ENCODE measurements around the gene AKT2.
A peak's percentile ranks its signal among the peaks of the same experiment; 100 is the strongest.
"Not testable (repeated sequence)": the region's sequence is repeated elsewhere in the genome, so short reads cannot be mapped to it uniquely, and the experiment has no call there.

Gene AKT2

GRCh38 chr19:40284501-40285352 is at the start of gene AKT2:
AKT2 (minus strand) TSS chr19:40285345; CDS start chr19:40265267, 20,078 bp downstream.
- Mint-ChIP-seq H3K36me3 (ENCODE audit: insufficient read depth) (peaks cover 13% of the 10 kb centered on the region), H3K9me3 (no peaks in the 10 kb centered on the region), H3K27ac (ENCODE audit: low read depth) (peak within 1 kb of the TSS; percentile 91), H3K27me3 (no peaks in the 10 kb centered on the region), H3K4me1 (peaks cover 47% of the 10 kb centered on the region), H3K4me3 (peak within 1 kb of the TSS; percentile 83)
- DNase-seq (ENCODE audit: low spot score in 2 of 2) (peak; percentile 74 to 79), ATAC-seq (replicated peaks; ENCODE audit: extremely low read depth, poor library complexity, severe bottlenecking) (peak; percentile 55)

DNA sequence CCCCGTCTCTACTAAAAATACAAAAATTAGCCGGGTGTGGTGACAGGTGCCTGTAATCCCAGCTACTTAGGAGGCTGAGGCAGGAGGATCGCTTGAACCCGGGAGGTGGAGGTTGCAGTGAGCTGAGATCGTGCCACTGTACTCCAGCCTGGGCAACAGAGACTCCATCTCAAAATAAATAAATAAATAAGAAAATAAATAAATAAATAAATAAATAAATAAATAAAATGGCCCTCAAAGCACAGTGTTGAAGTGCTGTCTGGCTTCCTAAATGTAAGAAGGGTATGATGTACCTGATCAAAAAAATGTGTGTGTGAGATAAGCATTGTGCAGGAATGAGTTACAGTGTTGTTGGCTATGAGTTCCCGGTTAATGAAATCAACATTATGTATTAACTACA is 47.9 kb upstream of the AKT2 start:
- ATAC-seq (replicated peaks; ENCODE audit: extremely low read depth, poor library complexity, severe bottlenecking); H3K27ac Mint-ChIP-seq (ENCODE audit: low read depth); H3K27me3 Mint-ChIP-seq; H3K4me3 Mint-ChIP-seq; DNase-seq (ENCODE audit: low spot score in 2 of 2); H3K9me3 Mint-ChIP-seq; H3K4me1 Mint-ChIP-seq: not testable (repeated sequence)
- H3K36me3 Mint-ChIP-seq (ENCODE audit: insufficient read depth): peaks cover 30% of the 10 kb centered on the region

DNA sequence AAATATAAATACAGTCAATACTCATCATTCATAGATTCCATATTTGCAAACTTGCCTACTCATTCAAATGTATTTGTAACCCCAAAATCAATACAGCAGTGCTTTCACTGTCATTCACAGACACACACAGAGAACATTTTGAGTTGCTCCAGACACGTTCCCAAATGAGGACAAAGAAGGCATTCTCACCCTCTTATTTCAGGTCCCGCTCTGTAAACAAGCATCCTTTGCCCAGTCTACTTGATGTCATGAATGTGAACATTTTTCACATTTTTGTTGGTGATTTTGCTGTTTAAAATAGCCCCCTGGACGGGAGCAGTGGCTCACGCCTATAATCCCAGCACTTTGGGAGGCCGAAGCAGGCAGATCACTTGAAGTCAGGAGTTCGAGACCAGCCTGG is 47.5 kb upstream of the AKT2 start:
- Mint-ChIP-seq H3K27ac (ENCODE audit: low read depth) (no peak overlapping the region), H3K4me1 (no peaks in the 10 kb centered on the region), H3K4me3 (no peak overlapping the region), H3K36me3 (ENCODE audit: insufficient read depth) (peaks cover 32% of the 10 kb centered on the region), H3K9me3 (no peaks in the 10 kb centered on the region), H3K27me3 (no peaks in the 10 kb centered on the region)
- DNase-seq (ENCODE audit: low spot score in 2 of 2) (no peak), ATAC-seq (replicated peaks; ENCODE audit: extremely low read depth, poor library complexity, severe bottlenecking) (no peak)

- no peaks in the 10 kb centered on the region for H3K27me3 Mint-ChIP-seq
- DNase-seq (ENCODE audit: low spot score in 2 of 2) (no peak), ATAC-seq (replicated peaks; ENCODE audit: extremely low read depth, poor library complexity, severe bottlenecking) (peak; percentile 46)
- peaks cover 37% of the 10 kb centered on the region for H3K36me3 Mint-ChIP-seq (ENCODE audit: insufficient read depth)
- no peak overlapping the region for H3K27ac Mint-ChIP-seq (ENCODE audit: low read depth)
- H3K4me3 Mint-ChIP-seq: no peak overlapping the region
- no peaks in the 10 kb centered on the region for H3K4me1 Mint-ChIP-seq
- no peaks in the 10 kb centered on the region for H3K9me3 Mint-ChIP-seq
Observed at GRCh38 chr19:40331052-40331451, 45.9 kb upstream of the AKT2 start.

- H3K27me3 Mint-ChIP-seq: no peaks in the 10 kb centered on the region
- DNase-seq (ENCODE audit: low spot score in 2 of 2): no peak
- no peak for ATAC-seq (replicated peaks; ENCODE audit: extremely low read depth, poor library complexity, severe bottlenecking)
- H3K27ac Mint-ChIP-seq (ENCODE audit: low read depth): no peak overlapping the region
- H3K9me3 Mint-ChIP-seq: no peaks in the 10 kb centered on the region
- H3K4me3 Mint-ChIP-seq: no peak overlapping the region
- peaks cover 37% of the 10 kb centered on the region for H3K36me3 Mint-ChIP-seq (ENCODE audit: insufficient read depth)
- H3K4me1 Mint-ChIP-seq: no peaks in the 10 kb centered on the region
Observed at GRCh38 chr19:40326201-40326600, 41.1 kb upstream of the AKT2 start.

DNA sequence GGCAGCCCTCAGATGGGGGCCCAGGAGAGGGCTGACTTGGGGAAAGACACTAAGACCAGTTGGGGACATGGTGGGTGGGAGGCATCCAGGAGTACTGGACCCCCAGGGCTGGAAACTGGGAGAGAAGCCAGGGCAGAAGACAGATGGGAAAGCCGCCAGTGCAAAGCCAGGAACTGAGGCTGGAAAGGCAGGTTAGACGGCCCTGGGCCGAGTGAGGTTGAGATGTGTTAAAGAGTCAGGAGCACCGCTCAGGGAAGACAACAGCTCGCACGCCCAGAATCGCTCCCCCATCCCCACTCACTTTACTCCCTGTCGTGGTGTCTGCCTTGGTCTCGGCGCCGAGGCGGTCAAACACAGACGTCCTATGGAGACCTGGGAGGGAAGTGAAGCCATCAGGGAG is 38.6 kb upstream of the AKT2 start:
- DNase-seq (ENCODE audit: low spot score in 2 of 2) (no peak), ATAC-seq (replicated peaks; ENCODE audit: extremely low read depth, poor library complexity, severe bottlenecking) (no peak)
- Mint-ChIP-seq H3K4me3 (no peak overlapping the region), H3K4me1 (no peaks in the 10 kb centered on the region), H3K36me3 (ENCODE audit: insufficient read depth) (peaks cover 36% of the 10 kb centered on the region), H3K9me3 (no peaks in the 10 kb centered on the region), H3K27ac (ENCODE audit: low read depth) (no peak overlapping the region), H3K27me3 (no peaks in the 10 kb centered on the region)

DNA sequence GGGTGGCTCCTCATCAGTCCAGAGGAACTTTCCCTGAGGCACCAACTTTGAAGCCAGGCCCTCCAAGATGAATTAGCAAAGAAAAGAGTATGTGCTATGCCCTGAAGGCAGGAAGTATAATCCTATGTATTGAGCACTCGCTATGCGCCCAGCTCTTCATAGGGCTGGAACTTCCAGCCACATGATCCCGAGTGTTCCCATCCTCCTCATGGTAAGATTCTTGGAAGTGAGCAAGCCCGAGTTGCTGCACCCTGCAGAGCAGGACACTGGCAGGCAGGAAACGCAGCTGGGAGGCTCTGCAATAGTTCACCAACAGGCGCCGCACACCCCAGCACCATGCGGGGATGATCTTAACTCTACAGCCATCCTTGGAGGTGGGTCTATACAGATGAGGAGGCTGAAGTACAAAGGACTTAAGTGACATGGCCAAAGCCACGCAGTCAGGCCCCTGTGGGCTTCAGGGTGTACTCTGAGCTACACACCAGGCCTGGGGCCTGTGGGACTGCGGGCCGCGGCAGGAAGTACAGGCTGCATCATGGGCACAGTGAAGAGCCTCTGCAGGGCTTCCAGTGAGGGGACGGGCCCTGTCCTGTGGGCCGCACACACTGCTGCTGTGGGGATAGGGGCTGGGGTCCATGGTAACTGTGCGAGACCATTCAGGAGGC is 37.9 kb upstream of the AKT2 start:
- ATAC-seq (replicated peaks; ENCODE audit: extremely low read depth, poor library complexity, severe bottlenecking) (no peak), DNase-seq (ENCODE audit: low spot score in 2 of 2) (no peak)
- Mint-ChIP-seq H3K4me1 (no peaks in the 10 kb centered on the region), H3K9me3 (no peaks in the 10 kb centered on the region), H3K27ac (ENCODE audit: low read depth) (peak overlapping the region; percentile 72), H3K4me3 (no peak overlapping the region), H3K36me3 (ENCODE audit: insufficient read depth) (peaks cover 34% of the 10 kb centered on the region), H3K27me3 (no peaks in the 10 kb centered on the region)

- Mint-ChIP-seq H3K27me3 (no peaks in the 10 kb centered on the region), H3K27ac (ENCODE audit: low read depth) (peak overlapping the region; percentile 72), H3K36me3 (ENCODE audit: insufficient read depth) (peaks cover 33% of the 10 kb centered on the region), H3K4me3 (no peak overlapping the region), H3K4me1 (no peaks in the 10 kb centered on the region), H3K9me3 (no peaks in the 10 kb centered on the region)
- DNase-seq (ENCODE audit: low spot score in 2 of 2) (no peak), ATAC-seq (replicated peaks; ENCODE audit: extremely low read depth, poor library complexity, severe bottlenecking) (no peak)
Observed at GRCh38 chr19:40322271-40322610, 37.1 kb upstream of the AKT2 start.

DNA sequence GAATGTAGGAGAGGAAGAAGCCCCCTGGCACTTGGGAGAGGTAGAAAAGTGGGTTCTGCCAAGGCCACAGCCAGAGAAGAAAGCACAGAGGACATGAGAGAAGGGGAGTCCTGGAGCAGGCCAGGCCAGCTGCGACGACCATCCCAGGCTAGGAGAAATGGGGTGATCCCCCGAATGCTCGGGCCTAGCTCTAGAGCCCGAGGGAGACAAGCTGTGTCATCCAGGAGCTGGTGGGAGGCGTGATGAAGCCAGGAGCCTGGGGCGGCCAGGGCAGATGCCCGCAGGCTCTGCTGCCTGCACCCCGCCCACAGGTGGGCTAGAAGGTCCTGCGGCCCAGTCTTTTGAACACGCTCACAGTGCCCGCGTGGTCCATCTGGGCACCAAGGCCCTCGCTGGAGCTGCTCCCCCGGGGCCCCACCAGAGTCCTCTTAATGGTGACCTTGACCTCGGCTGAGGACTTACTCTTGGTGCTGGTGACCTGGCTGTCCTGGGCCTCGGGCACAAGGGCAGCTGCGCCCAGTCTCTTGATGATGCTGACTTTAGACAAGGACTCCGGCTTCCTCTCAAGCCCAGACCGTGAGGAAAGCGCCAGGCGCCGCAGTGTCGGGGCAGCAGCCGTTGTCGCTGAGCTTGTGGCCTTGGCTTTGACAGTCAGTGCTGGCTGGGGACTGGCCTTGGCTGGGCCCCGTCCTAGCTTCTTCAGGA is 36.6 kb upstream of the AKT2 start:
- Mint-ChIP-seq H3K36me3 (ENCODE audit: insufficient read depth) (peaks cover 29% of the 10 kb centered on the region), H3K27ac (ENCODE audit: low read depth) (peak overlapping the region; percentile 72), H3K4me3 (no peak overlapping the region), H3K27me3 (no peaks in the 10 kb centered on the region), H3K4me1 (no peaks in the 10 kb centered on the region), H3K9me3 (no peaks in the 10 kb centered on the region)
- DNase-seq (ENCODE audit: low spot score in 2 of 2): no peak
- ATAC-seq (replicated peaks; ENCODE audit: extremely low read depth, poor library complexity, severe bottlenecking): no peak

GRCh38 chr19:40321076-40321475 is 35.9 kb upstream of the AKT2 start:
- Mint-ChIP-seq H3K36me3 (ENCODE audit: insufficient read depth) (peaks cover 26% of the 10 kb centered on the region), H3K9me3 (no peaks in the 10 kb centered on the region), H3K27me3 (no peaks in the 10 kb centered on the region), H3K4me3 (no peak overlapping the region), H3K27ac (ENCODE audit: low read depth) (no peak overlapping the region), H3K4me1 (no peaks in the 10 kb centered on the region)
- ATAC-seq (replicated peaks; ENCODE audit: extremely low read depth, poor library complexity, severe bottlenecking): no peak
- DNase-seq (ENCODE audit: low spot score in 2 of 2): no peak

GRCh38 chr19:40320558-40320935 is 35.4 kb upstream of the AKT2 start:
- DNase-seq (ENCODE audit: low spot score in 2 of 2): no peak
- H3K4me1 Mint-ChIP-seq: no peaks in the 10 kb centered on the region
- peaks cover 22% of the 10 kb centered on the region for H3K36me3 Mint-ChIP-seq (ENCODE audit: insufficient read depth)

DNA sequence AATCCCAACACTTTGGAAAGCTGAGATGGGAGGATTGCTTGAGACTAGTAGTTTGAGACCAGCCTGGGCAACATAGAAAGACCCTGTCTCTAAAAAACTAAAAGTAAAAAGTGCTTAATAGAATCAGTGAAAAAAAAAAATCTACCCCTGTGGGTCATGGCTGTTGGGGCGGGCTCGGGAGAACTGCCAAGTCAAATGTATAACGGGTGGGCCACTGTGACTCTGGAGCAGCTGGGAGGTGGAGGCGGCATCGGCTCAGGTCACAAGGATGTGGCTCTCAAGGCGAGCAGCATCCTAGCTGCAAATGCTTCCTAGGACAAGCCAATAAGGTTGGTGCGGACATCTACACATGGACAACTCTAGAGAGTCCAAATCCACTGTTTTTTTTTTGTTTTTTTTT is 32.2 kb upstream of the AKT2 start:
- ATAC-seq (replicated peaks; ENCODE audit: extremely low read depth, poor library complexity, severe bottlenecking): no peak
- Mint-ChIP-seq H3K4me1 (no peaks in the 10 kb centered on the region), H3K4me3 (no peak overlapping the region), H3K9me3 (no peaks in the 10 kb centered on the region), H3K27me3 (no peaks in the 10 kb centered on the region), H3K27ac (ENCODE audit: low read depth) (no peak overlapping the region), H3K36me3 (ENCODE audit: insufficient read depth) (peaks cover 8% of the 10 kb centered on the region)
- DNase-seq (ENCODE audit: low spot score in 2 of 2): no peak

More at GRCh38 chr19:40320558-40320935, 35.4 kb upstream of the AKT2 start:
- no peak overlapping the region for H3K4me3 Mint-ChIP-seq
- H3K9me3 Mint-ChIP-seq: no peaks in the 10 kb centered on the region
- no peak overlapping the region for H3K27ac Mint-ChIP-seq (ENCODE audit: low read depth)
- H3K27me3 Mint-ChIP-seq: no peaks in the 10 kb centered on the region
- ATAC-seq (replicated peaks; ENCODE audit: extremely low read depth, poor library complexity, severe bottlenecking): no peak

Measured in central memory CD8-positive, alpha-beta T cell (primary cell).